ENCODE results near the gene IMMP2L.
A peak's percentile ranks its signal among the peaks of the same experiment; 100 is the strongest.
"Not testable (repeated sequence)": the region's sequence is repeated elsewhere in the genome, so short reads cannot be mapped to it uniquely, and the experiment has no call there.

IMMP2L gene

DNA sequence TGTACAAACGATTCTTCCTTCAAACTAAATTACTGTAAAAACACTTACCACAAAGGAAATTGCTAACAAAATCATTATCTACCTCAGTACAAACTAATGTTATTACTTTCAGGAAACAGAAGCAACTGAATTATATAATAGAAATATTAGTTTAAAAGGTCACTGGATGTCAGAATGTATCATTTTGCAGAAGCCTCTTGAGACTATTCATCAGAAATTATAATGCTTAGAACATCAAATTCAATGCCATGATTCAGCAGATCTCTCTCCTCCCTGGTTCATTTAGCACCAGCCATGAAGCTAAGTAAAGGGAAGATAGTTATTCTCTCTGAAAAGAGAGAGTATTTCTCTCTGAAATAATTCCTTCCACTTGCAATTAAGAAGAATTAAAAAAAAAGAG is 223.3 kb downstream of the IMMP2L start:
- DNase-seq (ENCODE audit: low read depth) = no peak

GRCh38 chr7:111333010-111333409 is 229.3 kb downstream of the IMMP2L start:
- DNase-seq (ENCODE audit: low read depth) = no peak

- no peak for DNase-seq (ENCODE audit: low read depth)
Observed at GRCh38 chr7:111330235-111330523, 232.1 kb downstream of the IMMP2L start.

DNA sequence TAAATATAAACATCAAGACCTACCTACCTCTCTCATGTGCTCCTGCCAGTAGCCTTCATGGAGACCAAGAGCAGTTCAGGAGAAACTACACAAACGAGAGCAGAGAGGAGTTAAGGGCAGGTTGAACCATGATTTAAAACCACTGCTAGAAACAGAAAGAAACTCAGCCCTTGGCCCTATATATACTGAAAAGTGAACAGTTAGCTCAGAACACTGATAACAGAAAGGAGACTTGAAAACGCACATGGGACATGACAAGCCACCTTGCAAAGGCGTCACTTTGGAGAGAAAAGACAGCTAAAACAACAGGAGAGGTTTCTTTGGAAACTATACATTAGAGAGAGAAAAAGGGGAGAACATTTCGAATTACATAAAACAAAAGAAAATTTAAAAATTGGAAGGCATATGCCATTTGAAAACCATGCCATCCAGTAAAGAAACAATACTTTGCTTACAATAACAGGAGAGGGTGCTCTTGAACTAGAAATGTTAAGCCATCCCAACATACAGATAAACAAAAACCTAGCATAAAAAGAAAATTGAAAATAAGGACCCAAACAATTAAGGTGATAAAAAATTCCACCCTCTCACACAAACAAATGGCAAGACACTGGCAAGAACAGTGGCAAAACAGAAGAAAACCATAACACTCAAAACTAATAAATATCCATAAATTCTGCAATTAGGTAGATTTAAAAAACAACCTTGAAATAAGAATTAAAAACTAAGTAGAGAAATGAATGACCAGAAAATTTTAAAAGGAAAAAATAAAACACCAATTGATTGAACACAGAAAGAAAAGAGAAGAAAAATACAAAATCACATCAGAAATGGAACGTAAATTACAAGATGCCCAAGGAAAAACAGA is 232.7 kb downstream of the IMMP2L start:
- DNase-seq (ENCODE audit: low read depth) = peak; percentile 22

DNA sequence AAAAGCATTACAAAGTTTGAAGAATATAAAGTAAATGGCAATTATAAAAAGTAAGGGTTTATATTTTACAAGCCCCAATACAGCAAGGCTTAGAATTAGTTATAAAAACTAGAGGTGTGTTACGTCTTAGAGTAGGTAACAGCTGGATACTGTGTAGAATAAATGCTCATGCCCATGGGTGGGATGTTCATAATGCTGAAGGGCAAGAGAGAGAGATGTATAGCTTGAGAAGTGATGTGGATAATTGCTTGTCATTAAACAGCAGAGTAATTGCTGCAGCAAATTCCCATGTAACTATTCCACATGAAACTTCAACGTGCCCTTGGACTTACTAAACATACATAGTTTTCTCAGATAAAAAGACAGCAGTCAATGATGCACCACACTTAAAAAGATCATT is 233.8 kb downstream of the IMMP2L start:
- no peak for DNase-seq (ENCODE audit: low read depth)

DNA sequence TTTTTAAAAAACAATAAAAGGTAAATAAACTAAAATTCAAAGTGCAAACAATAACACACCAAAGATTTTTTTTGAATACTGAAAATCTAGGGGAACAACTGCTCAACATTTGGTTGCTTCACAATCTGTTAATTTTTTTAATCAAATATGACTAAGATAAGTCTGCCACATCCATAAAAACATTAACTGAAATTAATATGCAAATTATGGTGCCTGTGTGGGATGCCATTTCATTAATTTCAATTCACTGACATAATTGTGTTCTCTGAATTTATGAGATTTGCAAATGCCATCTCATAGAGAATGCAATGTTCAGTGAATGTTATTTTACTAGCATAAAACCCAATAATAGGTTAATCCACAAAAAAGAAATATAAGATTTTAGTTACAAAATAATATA is 237.5 kb downstream of the IMMP2L start:
- no peak for DNase-seq (ENCODE audit: low read depth)

- DNase-seq (ENCODE audit: low read depth) = no peak
Observed at GRCh38 chr7:111324228-111324627, 238.1 kb downstream of the IMMP2L start.

DNA sequence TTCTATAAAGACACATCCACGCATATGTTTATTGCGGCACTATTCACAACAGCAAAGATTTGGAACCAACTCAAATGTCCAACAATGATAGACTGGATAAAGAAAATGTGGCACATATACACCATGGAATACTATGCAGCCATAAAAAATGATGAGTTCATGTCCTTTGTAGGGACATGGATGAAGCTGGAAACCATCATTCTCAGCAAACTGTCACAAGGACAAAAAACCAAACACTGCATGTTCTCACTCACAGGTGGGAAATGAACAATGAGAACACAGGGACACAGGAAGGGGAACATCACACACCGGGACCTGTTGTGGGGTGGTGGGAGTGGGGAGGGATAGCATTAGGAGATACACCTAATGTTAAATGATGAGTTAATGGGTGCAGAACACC is 238.6 kb downstream of the IMMP2L start:
- DNase-seq (ENCODE audit: low read depth) = not testable (repeated sequence)

- DNase-seq (ENCODE audit: low read depth) = no peak
Observed at GRCh38 chr7:111320133-111320532, 242.2 kb downstream of the IMMP2L start.

GRCh38 chr7:111312966-111313365 is 249.3 kb downstream of the IMMP2L start:
- peak; percentile 17 for DNase-seq (ENCODE audit: low read depth)

DNA sequence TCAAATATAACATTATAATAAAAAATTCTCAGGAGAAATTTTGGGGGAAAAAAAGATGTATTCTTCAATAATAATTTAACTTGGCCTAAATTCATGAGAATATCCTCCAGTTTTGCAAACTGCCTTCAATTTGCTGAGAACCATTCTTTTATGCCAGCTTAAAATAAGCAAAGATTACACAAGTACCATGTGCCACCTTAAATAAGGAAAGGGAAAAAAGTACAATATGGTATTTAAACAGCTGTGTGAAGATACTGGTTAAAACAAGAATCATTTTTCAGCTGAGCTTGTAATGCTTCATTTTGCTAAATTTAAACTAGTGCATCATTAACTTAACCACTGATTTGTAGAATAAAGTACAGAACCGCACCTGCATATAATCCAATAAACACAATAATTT is 253.6 kb downstream of the IMMP2L start:
- no peak for DNase-seq (ENCODE audit: low read depth)

GRCh38 chr7:111301891-111302290 is 260.4 kb downstream of the IMMP2L start:
- no peak for DNase-seq (ENCODE audit: low read depth)

DNA sequence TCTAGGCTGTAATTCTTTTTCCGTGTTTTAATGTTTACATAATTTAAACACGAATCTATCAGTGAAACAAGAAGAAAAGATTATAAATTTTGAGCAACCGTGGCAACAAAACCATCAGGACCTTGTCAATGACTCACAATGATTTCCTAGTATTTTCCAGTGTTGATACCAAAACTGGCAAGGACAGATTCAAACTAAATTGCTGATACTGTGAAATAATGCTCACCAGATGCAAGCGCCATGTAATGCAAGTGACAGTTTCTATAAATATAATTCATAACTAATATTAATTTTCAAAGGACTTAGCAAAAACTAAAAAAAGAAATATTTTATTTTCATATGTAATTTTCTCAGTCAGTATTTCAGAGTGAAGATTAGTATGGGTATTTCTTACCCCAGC is 267.8 kb downstream of the IMMP2L start:
- no peak for DNase-seq (ENCODE audit: low read depth)

DNA sequence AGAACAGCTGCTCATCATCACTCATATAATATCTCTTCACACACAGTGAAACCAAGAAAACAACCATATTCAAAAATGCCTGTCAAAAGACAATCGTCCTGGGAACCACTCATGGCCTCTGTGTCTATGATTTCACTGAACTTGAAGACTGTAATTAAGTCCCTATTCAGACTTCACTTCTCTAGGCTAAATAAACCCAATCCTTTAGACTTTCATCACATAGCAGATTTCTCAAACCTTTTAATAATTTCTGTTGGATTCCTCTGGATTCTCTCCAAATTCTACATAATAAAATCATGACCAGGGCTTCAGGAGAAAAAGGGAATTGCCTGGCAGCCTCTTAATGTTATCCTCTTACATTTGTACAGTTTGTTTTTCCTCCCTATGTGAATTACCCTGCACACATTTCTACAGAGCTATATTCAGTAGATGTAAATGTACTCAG is 270.2 kb downstream of the IMMP2L start:
- no peak for DNase-seq (ENCODE audit: low read depth)

GRCh38 chr7:111290982-111291381 is 271.3 kb downstream of the IMMP2L start:
- DNase-seq (ENCODE audit: low read depth) = no peak

DNA sequence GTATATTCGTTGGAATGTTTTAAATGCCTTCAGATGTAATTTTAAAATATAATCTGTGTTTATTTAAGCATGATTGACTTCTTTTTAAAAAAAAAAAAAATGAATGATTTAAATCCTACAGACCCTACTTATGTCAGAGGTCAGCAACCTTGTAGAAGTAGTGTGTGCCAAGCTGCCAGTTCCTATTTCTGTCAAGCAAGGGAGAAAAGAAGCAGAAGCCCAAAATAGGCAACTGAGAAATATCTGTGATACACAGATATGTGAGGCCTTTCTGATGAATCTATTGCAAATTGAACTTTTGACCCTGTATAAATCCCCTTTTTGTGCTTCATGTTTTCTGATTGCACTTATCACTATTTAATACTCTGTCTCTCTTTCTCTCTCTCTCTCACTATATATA is 271.9 kb downstream of the IMMP2L start:
- DNase-seq (ENCODE audit: low read depth) = no peak

- DNase-seq (ENCODE audit: low read depth) = not testable (repeated sequence)
Observed at GRCh38 chr7:111288441-111288840, 273.9 kb downstream of the IMMP2L start.

DNA sequence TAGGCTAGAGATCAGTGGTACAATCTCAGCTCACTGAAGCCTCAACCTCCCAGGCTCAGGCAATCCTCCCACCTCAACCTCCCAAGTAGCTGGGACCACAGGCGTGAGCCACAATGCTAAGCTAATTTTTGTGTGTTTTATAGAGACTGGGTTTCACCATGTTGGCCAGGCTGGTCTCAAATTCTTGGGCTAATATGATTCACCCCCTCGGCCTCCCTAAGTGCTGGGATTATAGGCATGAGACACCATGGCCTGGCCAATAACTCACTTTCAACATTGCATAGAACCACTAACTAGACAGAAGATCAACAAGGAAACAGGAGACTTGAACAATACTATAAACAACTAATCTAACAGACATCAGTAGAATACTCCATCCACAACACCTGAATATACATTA is 279.7 kb downstream of the IMMP2L start:
- peak; percentile 3 for DNase-seq (ENCODE audit: low read depth)

GRCh38 chr7:111274857-111275256 is 287.4 kb downstream of the IMMP2L start:
- DNase-seq (ENCODE audit: low read depth) = peak; percentile 4

DNA sequence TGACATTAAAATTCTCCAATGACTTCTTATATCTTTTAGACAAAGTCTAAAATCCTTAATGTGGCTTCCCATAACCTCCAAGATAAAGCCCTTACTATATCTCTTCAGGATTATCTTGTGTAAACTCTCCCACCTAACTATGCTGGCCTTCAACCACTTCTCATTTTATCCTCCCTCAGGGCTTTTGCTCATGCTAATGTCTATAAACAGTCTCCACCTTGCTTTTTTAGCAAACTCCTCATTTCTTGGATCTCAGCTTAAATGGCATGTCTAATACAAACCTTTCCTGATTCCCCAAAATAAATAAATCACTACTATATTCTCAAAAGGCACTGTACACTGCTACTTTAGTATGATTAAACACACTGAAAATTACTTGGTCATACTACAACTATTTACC is 290.2 kb downstream of the IMMP2L start:
- DNase-seq (ENCODE audit: low read depth) = no peak

DNA sequence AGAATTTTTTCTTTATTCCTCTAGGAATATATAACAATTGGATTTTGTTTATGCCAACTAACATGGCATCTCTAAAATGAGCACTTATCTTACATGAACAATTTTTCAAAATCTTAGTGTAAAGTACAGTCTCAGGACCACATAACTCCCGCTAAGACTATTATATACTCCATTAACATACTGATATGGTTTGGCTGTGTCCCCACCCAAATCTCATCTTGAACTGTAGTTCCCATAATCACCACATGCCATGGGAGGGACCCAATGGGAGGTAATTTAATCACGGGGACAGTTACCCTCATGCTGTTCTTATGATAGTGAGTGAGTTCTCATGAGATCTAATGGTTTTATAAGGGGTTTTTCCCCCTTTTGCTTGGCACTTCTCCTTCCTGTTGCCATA is 291.5 kb downstream of the IMMP2L start:
- DNase-seq (ENCODE audit: low read depth) = not testable (repeated sequence)

DNA sequence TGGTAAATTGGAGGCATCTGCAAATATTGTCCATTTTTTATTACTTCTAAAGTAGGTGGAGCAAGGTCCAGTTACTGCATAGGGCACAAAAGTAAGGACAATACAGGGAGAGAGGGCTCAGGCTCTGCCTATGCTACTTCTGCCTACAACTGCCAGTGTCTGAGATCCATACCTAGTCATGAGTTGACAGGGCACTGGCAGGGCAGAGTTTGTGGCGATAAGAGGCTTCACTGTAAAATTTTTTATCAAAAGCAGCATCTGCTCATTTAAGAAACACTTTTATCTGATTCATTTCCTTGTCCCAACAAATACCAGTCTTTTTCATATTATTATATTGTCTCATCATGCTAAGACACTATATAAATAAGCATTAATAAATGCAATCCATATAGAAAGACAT is 293.4 kb downstream of the IMMP2L start:
- no peak for DNase-seq (ENCODE audit: low read depth)

DNA sequence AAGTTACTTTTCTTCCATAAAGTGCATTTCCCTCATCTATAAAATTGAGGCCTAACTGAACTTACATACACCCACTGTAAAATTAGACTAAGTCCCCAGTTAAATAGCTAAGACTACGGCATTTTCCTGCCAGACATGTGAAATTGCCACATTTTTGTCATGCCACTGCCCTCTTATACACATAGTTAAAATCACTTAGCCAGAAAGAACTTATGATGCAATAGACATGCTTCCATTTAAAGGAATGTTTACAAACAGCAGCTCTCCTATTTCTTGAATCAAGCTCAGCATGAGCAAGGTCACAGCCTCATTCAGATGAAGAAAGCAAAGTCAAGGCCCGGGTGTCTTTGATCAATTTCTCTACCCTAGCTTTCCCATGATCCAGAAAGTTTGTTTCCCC is 295.7 kb downstream of the IMMP2L start:
- DNase-seq (ENCODE audit: low read depth) = peak; percentile 8

DNA sequence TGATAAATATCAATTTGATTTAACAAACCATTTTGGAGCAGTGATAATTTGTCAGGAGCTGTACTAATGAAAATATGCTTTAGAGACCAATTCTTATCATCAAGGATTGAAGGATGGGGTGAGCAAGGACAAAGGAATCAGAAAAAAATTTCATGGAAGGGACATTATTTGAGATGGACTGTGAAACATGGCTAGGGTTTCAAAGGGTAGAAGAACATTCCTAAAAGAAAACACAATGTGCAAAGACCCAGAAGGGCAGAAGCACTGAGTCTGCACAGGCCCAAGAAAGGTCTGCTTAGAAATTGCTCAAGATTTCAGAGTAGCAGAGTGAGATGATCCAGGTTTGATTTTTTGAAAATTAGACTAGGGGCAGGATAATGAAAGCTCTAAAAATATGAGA is 296.9 kb downstream of the IMMP2L start:
- DNase-seq (ENCODE audit: low read depth) = no peak

Measured in ELR (cell line).